GM18907 (cell line): ENCODE data around the gene IFI27L1.

Experiments
- ATAC-seq: cut with Tn5 transposase; IDR thresholded peaks from one replicate; pipeline ENCODE4 v1.9.1; 2021; ENCODE audit warnings: mild to moderate bottlenecking, moderate library complexity; ENCODE audit not compliant: unreplicated experiment

The IFI27L1 gene

GRCh38 chr14:94129758-94130414 is 48.8 kb downstream of the IFI27L1 start:
- no peak for ATAC-seq

- ATAC-seq = no peak
Observed at GRCh38 chr14:94132285-94132887, 51.3 kb downstream of the IFI27L1 start.

GRCh38 chr14:94135476-94135875 is 54.4 kb downstream of the IFI27L1 start:
- ATAC-seq = no peak

- ATAC-seq = peak; percentile 81
Observed at GRCh38 chr14:94136575-94137331, 55.6 kb downstream of the IFI27L1 start.

GRCh38 chr14:94138251-94138650 is 57.1 kb downstream of the IFI27L1 start:
- ATAC-seq = no peak

GRCh38 chr14:94139006-94139405 is 57.9 kb downstream of the IFI27L1 start:
- no peak for ATAC-seq

- ATAC-seq = no peak
Observed at GRCh38 chr14:94139421-94139820, 58.3 kb downstream of the IFI27L1 start.

- no peak for ATAC-seq
Observed at GRCh38 chr14:94142247-94142646, 61.1 kb downstream of the IFI27L1 start.

GRCh38 chr14:94142836-94143235 is 61.7 kb downstream of the IFI27L1 start:
- no peak for ATAC-seq

- ATAC-seq = no peak
Observed at GRCh38 chr14:94143239-94143638, 62.1 kb downstream of the IFI27L1 start.

- ATAC-seq = no peak
Observed at GRCh38 chr14:94143711-94144110, 62.6 kb downstream of the IFI27L1 start.

- ATAC-seq = no peak
Observed at GRCh38 chr14:94144765-94145164, 63.7 kb downstream of the IFI27L1 start.

GRCh38 chr14:94145902-94146527 is 64.9 kb downstream of the IFI27L1 start:
- no peak for ATAC-seq
